OCI-M2 (cell line): ENCODE data around the gene C7orf33.
"Not testable (repeated sequence)": the region's sequence is repeated elsewhere in the genome, so short reads cannot be mapped to it uniquely, and the experiment has no call there.

Experiments
- DNase-seq: peaks from one replicate; lab custom pipeline; 2025; ENCODE audit not compliant: unreplicated experiment; lab: John Stamatoyannopoulos, UW

C7orf33 gene, protein sequence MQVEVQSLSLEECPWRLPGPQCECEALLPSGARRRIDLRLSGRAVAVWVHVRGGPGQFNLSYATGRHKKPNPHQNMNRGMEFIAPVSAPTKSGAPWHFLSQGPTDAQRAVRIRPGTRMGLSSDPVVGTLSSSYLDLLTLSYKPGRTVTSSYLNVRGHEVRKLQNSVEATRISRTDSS

DNA sequence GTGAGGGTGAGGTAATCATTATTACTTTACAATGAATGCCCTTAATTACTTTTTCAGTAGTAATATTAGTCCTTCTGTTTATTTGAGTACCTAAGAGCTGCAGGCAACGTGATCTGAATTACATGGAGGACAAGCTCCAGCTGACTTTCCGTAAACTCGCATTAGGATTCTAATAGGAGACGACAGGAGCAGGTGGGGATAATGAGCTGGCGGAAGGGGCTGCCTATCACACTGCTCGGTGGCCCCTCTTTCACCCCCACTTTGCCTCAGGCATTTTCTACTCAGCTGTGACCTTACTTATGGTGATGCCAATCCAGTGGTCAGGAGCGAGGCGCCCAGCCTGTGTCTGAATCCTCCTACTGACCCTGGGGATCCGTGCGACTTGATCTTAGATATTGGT lies at the start of gene C7orf33:
TSS of gene C7orf33 (plus strand) at position 296 of the 400 bp plus-strand sequence. CDS start 160 bp downstream, outside the sequence.
- DNase-seq = no peak

DNA sequence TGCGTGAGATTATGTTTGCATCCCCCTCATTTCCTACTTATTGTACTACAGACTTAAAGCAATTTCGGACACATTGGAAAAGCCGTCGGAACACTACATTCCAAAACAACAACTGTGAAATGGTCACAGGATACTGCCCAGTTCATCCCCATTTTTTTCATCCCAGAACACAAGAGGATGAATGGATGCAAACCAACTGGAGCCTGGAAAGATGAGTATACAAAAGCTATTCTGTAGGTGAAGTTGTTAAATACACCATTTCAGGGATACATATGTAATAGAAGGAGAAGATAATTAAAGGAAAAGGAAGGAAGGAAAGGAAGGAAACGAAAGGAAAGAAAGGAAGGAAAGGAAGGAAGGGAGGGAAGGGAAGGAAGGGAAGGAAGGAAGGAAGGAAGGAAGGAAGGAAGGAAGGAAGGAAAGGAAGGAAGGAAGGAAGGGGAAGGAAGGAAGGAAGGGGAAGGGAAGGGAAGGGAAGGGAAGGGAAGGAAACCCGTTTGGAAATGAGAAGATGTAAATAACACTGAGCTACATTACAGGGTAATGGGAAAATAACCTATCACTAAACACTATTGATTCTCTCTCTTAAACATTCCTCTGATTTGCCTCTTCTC lies 48.6 kb upstream of the C7orf33 start:
- DNase-seq = no peak

DNA sequence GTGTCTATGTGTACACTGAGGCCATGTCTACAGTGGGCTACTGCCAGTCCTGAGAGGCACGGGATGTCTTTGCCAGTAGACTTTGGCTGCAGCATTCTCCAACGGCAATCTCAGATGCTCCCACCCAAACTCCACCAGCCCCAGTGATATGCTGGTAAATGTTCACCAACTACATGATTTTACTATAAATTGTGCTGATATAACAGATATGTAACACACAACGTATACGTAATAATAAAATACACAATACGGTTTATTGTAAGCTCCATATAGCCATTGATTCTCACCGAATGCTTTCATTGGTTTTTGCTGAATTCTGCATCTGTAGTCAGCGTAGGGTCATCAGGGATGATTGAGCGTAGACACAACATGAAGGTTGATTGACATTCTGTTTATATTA lies 47.3 kb upstream of the C7orf33 start:
- no peak for DNase-seq

DNA sequence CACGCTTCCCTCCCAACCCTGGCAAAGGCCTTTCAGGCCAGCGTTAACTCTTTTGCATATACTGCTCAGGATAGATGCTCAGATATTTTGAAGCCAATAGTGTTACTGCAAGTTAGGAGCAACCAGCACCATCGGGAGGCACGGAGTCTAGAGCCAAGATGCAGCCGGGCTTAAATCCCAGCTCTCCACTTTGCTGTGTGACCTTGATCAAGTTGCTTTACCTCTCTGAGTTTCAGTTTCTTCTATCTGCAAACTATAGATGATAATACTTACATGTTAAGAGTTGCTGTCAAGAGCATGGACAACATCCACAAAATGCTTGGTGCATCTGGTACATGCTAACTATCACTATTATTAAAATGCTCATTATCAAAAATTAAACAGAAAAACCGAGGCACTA lies 45.4 kb upstream of the C7orf33 start:
- DNase-seq = no peak

DNA sequence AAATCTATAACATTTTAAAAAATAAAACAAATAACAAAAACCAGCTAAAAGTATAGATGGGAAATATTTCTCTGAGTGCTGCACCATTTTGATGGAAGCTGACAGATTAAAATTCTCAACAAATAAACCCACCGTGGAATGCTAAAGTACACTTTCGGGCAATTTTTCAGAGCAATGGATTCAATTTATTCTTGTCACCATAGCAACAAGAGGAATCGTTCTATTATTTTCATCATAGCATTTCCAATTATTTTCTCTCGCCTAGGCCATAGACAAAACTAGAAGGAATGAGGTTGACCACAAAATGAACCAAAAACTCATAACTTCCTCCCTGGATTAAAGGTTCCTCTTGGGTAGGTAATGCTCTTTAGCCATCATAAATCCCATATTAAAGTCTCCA lies 44.6 kb upstream of the C7orf33 start:
- DNase-seq = no peak

DNA sequence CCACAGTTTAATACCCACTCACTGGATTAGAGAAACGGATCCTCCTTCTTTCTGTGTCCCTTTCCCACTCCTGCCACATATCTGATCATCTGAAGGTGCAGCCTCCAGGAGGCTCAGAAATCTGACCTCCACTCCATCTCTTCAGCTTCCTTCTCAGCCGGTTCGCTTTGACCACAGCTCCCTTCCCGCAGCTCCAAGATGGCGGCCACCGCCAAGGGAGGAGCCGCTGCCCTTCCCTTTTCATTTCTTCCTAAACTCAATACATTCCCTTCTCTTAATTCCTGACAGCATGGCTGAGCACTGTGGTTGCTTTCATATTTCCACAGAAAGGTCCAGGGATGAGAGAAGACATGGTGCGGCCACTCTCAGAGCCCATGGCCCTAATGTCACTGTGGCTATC lies 43.7 kb upstream of the C7orf33 start:
- DNase-seq = no peak

DNA sequence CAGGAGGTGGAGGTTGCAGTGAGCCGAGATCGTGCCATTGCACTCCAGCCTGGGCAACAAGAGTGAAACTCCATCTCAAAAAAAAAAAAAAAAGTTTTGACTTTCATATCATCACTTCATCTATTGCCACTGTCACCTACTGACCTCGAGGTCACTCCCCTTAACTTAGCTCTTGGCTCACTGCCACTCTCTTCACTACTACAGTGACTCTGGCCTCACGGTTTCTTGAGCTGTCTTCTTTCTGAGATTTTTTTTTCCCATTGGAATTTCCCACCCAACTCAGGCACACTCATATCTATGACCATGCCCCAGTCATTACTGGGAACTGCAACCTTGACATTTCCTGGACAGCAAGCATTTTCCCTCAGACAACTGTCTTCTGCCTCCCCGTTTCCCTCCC lies 42.6 kb upstream of the C7orf33 start:
- DNase-seq = no peak

DNA sequence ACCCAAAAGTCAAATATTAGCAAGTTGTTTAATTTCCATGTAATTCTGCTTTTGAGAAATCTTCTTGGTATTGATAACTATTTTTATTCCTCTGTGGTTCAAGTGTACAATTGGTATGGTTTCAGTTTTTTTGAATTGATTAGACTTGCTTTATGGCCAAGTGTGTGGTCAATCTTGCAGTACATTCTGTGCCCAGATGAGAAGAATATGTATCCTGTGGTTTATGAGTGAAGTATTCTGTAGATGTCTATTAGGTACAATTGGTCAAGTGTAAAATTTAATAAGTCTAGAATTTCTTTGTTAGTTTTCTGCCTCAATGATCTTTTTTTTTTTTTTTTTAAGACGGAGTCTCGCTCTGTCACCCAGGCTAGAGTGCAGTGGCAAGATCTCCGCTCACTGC lies 36.6 kb upstream of the C7orf33 start:
- no peak for DNase-seq

DNA sequence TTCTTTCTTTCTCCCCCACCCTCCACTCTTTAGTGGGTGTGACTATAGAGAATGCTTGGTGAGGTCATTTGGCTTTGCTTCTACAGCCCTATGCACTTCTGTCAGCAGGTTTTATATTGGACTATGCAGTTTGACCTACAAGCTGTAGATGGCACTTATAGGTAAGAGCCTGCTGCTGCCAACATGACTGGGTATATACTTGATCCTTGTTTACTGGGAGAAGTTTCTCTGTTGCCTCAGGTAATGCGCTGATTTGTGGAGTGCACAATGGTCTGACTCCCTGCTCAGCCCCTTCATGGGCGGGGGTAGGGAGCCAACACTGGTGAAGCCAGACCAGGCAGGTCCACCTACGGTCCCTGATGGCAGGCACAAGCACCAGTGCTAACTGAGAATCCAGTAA lies 33.7 kb upstream of the C7orf33 start:
- no peak for DNase-seq

DNA sequence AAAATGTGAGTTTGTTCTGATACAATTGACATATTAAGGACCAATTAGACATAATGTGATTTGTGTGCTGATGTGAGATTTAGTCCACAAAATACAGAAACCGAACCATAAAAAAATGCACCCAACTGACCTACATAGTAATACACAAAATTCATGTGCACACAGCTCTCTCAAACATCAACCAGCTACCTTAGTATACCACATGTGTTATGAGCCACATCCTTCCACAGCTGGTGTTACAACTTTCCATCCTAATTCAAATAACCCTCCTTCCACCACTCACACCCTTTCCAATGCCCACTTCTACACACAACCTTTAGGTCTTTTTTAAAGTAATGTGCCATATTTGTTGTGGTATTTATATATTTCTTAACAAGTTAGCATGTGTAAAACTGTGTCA lies 31.7 kb upstream of the C7orf33 start:
- DNase-seq = no peak

DNA sequence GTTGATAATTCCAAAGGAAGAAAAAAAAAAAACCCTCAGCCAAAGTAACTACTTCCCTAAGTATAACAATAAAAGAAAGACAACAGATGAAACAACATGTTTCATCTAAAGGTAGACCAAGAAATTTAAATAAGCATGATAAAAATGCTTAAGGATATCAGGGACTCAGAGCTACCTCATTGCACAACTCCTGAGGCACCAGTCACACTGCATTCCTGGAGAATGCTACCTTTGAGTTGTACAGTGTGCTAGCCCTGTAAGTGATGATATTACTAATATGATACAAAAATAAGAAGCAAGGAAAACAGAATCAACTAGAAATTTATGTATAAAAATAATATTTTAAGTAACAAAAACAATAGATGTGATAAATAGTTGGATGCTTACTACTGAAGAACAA lies 29.5 kb upstream of the C7orf33 start:
- DNase-seq = no peak

DNA sequence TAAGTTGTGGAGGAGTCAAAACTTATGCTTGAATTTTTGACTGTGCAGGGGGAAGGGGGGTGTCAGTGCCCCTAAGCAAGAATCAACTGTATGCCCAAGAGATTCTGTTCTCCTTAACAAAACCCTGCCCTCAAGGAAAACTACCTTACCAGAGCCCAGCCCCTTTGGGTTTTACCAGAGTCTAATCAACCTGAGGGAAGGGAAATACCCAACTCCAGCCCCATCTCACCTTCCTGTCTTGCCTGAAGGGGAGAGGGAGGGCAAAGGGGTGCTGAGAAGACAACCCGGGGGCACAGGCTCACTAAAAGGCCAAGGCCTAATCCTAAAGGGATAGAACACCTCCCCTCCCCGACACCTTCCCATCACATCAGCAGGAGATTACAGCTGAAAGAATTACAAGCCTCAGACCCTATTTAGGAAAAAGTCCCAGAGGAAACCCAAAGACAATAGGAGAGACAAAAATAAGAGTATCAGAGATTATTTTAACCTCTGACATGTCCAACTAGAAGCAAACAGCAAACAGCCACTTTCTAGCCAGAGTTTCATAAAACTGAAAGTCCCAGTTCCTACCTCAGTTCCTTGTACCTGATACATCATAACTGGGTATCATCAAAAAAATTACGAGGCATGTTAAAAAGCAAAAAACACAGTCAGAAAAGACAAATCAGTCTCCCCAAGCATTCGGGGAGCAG lies 26.8 kb upstream of the C7orf33 start:
- DNase-seq = no peak

DNA sequence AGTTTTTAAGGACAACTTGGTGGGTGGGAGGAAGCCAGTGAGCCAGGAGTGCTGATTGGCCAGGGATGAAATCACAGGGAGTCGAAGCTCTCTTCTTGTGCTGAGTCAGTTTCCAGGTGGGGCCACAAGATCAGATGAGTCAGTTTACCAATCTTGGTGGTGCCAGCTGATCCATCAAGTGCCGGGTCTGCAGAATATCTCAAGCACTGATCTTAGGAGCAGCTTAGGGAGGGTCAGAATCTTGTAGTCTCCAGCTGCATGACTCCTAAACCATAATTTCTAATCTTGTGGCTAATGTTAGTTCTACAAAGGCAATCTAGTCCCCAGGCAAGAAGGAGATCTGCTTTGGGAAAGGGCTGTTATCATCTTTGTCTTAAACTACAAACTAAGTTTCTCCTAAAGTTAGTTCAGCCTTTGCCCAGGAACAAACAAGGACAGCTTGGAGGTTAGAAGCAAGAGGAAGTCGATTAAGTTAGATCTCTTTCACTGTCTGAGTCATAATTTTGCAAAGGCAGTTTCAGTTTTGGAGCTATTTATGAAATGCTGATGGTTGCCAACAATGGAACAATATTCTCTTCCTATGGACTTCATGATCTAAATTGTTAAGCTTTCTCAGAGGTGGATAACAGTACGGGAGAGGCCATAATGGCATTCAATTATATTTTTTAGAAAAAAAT lies 26.2 kb upstream of the C7orf33 start:
- not testable (repeated sequence) for DNase-seq

DNA sequence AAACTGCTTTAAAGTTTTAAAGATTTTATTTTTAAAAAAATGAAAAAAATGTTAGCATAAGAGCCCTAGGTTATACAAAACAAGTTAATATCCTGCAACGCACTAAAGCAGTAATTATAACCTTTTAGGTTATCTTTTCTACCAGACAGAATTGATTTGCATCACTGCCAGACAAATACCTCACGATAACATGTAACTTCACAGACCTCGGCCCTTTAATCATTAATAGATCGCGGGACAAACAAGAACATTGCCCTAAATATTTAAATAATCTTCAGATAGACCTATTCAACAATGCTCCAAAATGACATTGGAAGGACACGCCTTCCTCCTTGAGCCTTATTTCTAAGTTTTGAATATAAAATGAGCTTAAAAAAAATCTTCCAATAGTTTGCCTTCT lies 23.8 kb upstream of the C7orf33 start:
- DNase-seq = no peak

DNA sequence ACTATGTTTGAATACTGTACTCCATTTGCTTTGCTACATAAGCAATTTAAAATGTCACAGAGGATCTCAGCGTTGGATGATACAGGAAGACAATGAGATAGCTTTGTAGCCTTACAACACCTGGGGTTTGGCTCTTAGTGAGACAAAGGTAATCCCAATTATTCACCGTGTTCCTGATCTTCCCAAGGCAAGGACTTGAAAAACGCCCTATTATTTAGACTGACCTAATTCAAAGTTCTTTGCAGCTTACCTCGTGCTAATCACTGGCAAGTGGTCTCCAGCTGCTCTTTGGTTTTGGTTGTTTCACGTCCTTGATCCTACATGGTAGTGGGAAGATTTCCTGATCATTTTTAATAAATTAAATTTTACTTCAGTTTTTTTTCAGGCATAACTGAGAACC lies 23.0 kb upstream of the C7orf33 start:
- no peak for DNase-seq

DNA sequence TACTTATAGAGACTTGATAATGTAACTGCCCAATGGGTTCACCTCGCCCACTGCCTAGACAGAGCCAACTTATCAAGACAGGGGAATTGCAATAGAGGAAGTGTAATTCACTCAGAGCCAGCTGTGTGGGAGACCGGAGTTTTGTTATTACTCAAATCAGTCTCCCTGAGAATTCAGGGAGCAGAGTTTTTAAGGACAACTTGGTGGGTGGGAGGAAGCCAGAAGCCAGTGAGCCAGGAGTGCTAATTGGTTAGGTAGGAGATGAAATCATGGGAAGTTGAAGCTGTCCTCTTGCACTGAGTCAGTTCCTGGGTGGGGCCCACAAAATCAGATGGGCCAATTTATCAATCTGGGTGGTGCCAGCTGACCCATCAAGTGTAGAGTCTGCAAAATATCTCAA lies 20.1 kb upstream of the C7orf33 start:
- no peak for DNase-seq

DNA sequence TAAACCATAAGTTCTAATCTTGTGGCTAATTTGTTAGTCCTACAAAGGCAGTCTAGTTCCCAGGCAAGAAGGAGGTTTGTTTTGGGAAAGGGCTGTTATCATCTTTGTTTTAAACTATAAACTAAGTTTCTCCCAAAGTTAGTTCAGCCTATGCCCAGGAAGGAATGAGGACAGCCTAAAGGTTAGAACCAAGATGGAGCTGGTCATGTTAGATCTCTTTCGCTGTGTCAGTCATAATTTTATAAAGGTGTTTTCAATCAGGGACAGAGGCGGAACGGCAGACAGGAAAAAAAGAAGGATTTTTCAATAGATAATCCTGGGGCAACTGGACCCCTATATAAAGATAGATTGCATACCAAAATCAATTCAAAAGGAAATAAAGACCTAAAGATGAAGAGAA lies 19.6 kb upstream of the C7orf33 start:
- DNase-seq = not testable (repeated sequence)

DNA sequence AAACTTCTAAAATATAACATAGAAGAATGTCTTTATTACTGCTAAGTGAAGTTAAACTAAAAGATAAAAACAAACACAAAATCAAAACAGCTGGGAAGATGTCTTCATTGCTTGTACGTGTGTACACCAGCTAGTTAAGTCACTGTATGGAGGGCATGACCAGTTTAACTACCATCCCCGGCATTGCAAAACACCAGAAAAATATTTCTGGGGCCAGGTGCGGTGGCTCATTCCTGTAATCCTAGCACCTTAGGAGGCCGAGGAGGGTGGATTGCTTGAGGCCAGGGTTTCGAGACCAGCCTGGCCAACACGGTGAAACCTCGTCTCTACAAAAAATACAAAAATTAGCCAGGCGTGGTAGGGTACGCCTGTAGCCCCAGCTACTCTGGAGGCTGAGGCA lies 19.2 kb upstream of the C7orf33 start:
- DNase-seq = no peak

DNA sequence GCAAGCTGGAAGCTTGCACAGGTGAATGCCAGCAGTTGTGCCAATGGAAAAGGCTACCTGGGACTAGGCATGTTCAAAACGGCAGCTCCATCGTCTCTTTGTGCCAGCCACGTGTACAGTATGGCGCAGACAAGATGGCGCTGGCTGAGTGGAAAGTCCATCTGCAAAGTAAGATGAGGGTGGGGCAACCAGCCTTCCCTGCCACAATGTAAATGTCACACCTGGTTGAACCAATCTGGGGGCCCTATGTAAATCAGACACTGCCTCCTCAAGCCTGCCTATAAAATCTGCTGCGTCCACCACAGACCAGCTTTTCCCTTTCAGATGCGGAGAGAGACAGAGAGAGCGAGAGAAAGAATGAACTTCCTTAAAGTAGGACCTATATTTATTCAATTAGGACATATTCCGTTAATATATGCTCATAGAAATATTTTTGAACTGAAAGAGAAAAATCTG lies 18.5 kb upstream of the C7orf33 start:
- no peak for DNase-seq

DNA sequence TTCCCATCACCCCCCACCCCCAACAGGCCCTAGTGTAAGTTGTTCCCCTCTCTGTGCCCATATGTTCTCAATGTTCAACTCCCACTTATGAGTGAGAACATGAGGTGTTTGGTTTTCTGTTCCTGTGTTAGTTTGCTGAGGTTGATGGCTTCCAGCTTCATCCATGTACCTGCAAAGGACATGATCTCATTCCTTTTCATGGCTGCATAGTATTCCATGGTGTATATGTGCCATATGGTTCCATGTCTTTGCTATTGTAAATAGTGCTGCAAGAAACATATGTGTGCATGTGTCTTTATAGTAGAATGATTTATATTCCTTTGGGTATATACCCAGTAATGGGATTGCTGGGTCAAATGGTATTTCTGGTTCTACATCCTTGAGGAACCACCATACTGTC lies 17.0 kb upstream of the C7orf33 start:
- not testable (repeated sequence) for DNase-seq

DNA sequence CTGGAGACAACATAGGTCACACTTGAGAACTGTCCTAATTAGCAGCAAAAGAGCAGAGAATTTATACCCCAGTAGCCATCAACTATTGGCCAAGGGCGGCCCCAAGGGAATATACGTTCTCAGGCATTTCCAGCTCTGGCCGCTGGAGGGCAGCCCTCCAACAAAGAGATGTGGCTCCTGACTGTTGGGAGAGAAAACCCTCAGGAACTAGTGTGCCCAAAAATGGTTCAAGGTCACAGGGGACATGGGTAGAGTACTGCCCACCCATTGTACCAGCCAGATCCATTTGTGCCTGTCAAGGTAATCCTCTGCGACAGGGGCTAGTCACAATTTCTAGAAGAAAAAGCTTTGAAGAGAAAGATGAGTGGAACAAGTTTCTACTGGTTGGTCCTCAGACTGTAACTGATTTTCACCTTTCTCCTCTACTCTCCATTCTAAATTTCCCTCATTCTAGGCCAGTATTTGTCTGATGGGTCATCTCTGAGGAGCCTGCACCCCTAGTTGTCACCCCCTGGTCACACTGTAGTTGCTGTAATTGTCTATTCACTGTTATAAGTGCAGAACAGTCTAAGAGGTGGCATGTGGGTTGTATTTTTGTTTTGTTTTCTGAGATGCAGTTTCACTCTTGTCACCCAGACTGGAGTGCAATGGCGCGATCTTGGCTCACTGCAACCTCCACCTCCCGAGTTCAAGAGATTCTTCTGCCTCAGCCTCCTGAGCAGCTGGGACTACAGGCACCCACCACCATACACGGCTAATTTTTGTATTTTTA lies 14.7 kb upstream of the C7orf33 start:
- peak; percentile 60 for DNase-seq
